SU-DHL-6 (cell line): ENCODE results near the gene FHOD3.

Experiments
- H2AFZ ChIP-seq: fragments of 200-600 bp; sonication (generic); 2 replicates; pipeline ENCODE4 v1.6.1; 2014; ENCODE audit warnings: low read depth, mild to moderate bottlenecking, moderate library complexity, mixed read lengths, antibody characterized with exemption, low read length; ENCODE audit not compliant: severe bottlenecking
- H3F3A ChIP-seq: fragments of 200-600 bp; shearing (Covaris generic); 2 replicates; pipeline ENCODE4 v1.6.0; 2016; ENCODE audit warnings: antibody characterized with exemption, mild to moderate bottlenecking; ENCODE audit not compliant: insufficient read depth
- H3K27ac ChIP-seq: fragments of 200-600 bp; sonication (generic); 2 replicates; pipeline ENCODE4 v1.5.1; 2016; ENCODE audit warnings: low read depth, mild to moderate bottlenecking, low read length, moderate library complexity, mixed read lengths
- H3K27me3 ChIP-seq: fragments of 200-600 bp; sonication (generic), shearing (Covaris generic); 2 replicates; pipeline ENCODE4 v1.6.0; 2014; ENCODE audit warnings: mild to moderate bottlenecking, low read length
- H3K36me3 ChIP-seq: fragments of 200-600 bp; sonication (generic); 2 replicates; pipeline ENCODE4 v1.6.1; 2014; ENCODE audit warnings: mild to moderate bottlenecking, low read length, mixed read lengths
- H3K4me2 ChIP-seq: fragments of 300-600, 200-600 bp; shearing (Covaris generic), sonication (generic); 2 replicates; pipeline ENCODE4 v1.6.0; 2014; ENCODE audit warnings: low read length, low read depth, mild to moderate bottlenecking; ENCODE audit not compliant: poor library complexity, severe bottlenecking
- H3K4me3 ChIP-seq: fragments of 200-600 bp; sonication (generic); 2 replicates; pipeline ENCODE4 v1.5.1; 2014; ENCODE audit warnings: antibody characterized with exemption, low read length, mild to moderate bottlenecking, mixed read lengths; ENCODE audit not compliant: insufficient read depth, poor library complexity, severe bottlenecking
- H3K79me2 ChIP-seq: fragments of 200-600 bp; sonication (generic); 2 replicates; pipeline ENCODE4 v1.6.1; 2014; ENCODE audit warnings: mild to moderate bottlenecking, low read length, moderate library complexity; ENCODE audit not compliant: insufficient read depth
- H3K9ac ChIP-seq: fragments of 200-600 bp; sonication (generic); 2 replicates; pipeline ENCODE4 v1.7.0; 2014; ENCODE audit warnings: mild to moderate bottlenecking, low read length
- H3K9me2 ChIP-seq: fragments of 200-600 bp; sonication (generic); replicated peaks from 2 replicates; pipeline ENCODE4 v1.6.1; 2014; ENCODE audit warnings: low read length; ENCODE audit not compliant: insufficient read depth
- H3K9me3 ChIP-seq: fragments of 200-600 bp; sonication (generic); 2 replicates; pipeline ENCODE4 v1.6.1; 2014; ENCODE audit warnings: low read length, mixed read lengths; ENCODE audit not compliant: insufficient read depth
- H4K20me1 ChIP-seq: fragments of 200-600 bp; sonication (generic); 2 replicates; pipeline ENCODE4 v1.6.1; 2014; ENCODE audit warnings: low read depth, mild to moderate bottlenecking, antibody characterized with exemption, low read length, moderate library complexity, mixed read lengths
- CTCF ChIP-seq: fragments of 200-600 bp; sonication (generic); IDR thresholded peaks from one replicate; pipeline ENCODE4 v1.5.1; 2017; ENCODE audit warnings: antibody characterized with exemption, mild to moderate bottlenecking, low read length, moderate library complexity; ENCODE audit not compliant: insufficient read depth, poor library complexity, severe bottlenecking
- EZH2phosphoT487 ChIP-seq: fragments of 200-600 bp; sonication (generic), shearing (Covaris generic); conservative IDR thresholded peaks from 2 replicates; pipeline ENCODE4 v1.6.1; 2018; ENCODE audit warnings: mild to moderate bottlenecking, antibody characterized with exemption, low read length, moderate library complexity, mixed read lengths

FHOD3 gene

GRCh38 chr18:36559149-36559857 lies 261.8 kb downstream of the FHOD3 start:
- H3K27ac ChIP-seq = no peak overlapping the region
- no peaks in the 10 kb centered on the region for H3K79me2 ChIP-seq
- TF ChIP-seq EZH2phosphoT487 (no peak), CTCF (no peak)
- H3K4me3 ChIP-seq = no peak overlapping the region
- H3K9me2 ChIP-seq = no peaks in the 10 kb centered on the region
- H3K9ac ChIP-seq = no peak overlapping the region
- H3K4me2 ChIP-seq = no peak overlapping the region
- no peaks in the 10 kb centered on the region for H3K36me3 ChIP-seq
- H3K27me3 ChIP-seq = no peaks in the 10 kb centered on the region
- no peaks in the 10 kb centered on the region for H4K20me1 ChIP-seq
- no peak overlapping the region for H2AFZ ChIP-seq
- H3K9me3 ChIP-seq = no peaks in the 10 kb centered on the region
- no peaks in the 10 kb centered on the region for H3F3A ChIP-seq

- Histone ChIP-seq H3K9me3 (no peaks in the 10 kb centered on the region), H3K4me3 (no peak overlapping the region), H3K27me3 (no peaks in the 10 kb centered on the region), H3K9ac (no peak overlapping the region), H2AFZ (no peak overlapping the region), H3K4me2 (no peak overlapping the region), H3F3A (no peaks in the 10 kb centered on the region), H3K79me2 (no peaks in the 10 kb centered on the region), H4K20me1 (no peaks in the 10 kb centered on the region), H3K9me2 (no peaks in the 10 kb centered on the region), H3K27ac (no peak overlapping the region), H3K36me3 (no peaks in the 10 kb centered on the region)
- TF ChIP-seq CTCF = no peak
- TF ChIP-seq EZH2phosphoT487 = no peak
Measured at GRCh38 chr18:36560187-36560586, 262.7 kb downstream of the FHOD3 start.

DNA sequence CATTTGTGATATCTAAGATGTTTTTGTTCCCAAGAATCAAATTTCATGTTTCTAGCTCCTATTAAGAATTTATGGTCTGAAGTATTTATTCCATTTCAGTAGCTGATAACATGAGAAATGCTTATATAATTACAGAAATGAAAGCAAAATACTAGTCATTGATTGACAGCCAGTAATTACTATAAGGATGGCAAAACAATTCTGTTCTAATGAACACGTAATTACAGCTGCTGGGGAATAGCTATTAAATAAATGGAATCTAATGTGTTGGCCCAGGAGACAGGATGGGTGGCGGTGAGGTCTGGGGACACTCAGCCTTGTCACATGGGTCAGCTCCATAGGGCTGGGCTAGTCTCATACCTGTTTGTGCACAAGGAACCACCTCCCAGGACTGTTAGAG lies 263.5 kb downstream of the FHOD3 start:
- H3K9me2 ChIP-seq = no peaks in the 10 kb centered on the region
- no peaks in the 10 kb centered on the region for H3F3A ChIP-seq
- TF ChIP-seq EZH2phosphoT487 (no peak), CTCF (no peak)
- H3K27ac ChIP-seq = no peak overlapping the region
- H3K9ac ChIP-seq = no peak overlapping the region
- H3K79me2 ChIP-seq = no peaks in the 10 kb centered on the region
- H3K4me2 ChIP-seq = no peak overlapping the region
- no peaks in the 10 kb centered on the region for H3K9me3 ChIP-seq
- no peak overlapping the region for H3K4me3 ChIP-seq
- H4K20me1 ChIP-seq = no peaks in the 10 kb centered on the region
- no peaks in the 10 kb centered on the region for H3K27me3 ChIP-seq
- H3K36me3 ChIP-seq = no peaks in the 10 kb centered on the region
- H2AFZ ChIP-seq = no peak overlapping the region
